DMS53 (cell line): Measurements from ENCODE around the gene PRR27.

Experiments
- DNase-seq: peaks from one replicate; lab custom pipeline; 2025; lab: John Stamatoyannopoulos, UW

The PRR27 gene

GRCh38 chr4:70153937-70154336 lies at the start of gene PRR27:
Gene PRR27, plus strand, starts transcription at chr4:70154237. Its CDS starts 139 bp downstream, at chr4:70154376.
- no peak for DNase-seq

GRCh38 chr4:70110917-70111316 lies 43.1 kb upstream of the PRR27 start:
- no peak for DNase-seq

GRCh38 chr4:70113656-70114055 lies 40.4 kb upstream of the PRR27 start:
- DNase-seq: no peak

- DNase-seq: no peak
Measured at GRCh38 chr4:70114096-70114495, 39.9 kb upstream of the PRR27 start.

DNA sequence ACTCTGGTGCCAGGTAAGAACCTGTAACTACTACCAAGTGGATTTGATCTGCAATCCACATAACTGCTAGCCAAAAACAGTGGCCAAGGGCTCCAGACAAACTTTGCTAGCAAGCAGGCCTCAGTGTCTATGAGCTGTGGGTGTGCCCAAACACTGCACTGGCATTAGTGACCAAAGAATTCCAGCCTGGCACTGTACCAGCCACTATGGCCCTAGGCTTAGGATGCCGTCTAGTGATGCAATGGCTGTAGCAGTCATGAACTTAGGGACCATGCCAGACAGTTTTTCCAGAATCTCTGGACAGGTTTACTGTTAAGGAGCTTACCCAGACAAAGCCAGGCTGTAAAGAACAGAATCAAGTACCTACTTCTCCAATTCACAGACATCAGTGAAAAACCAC lies 33.7 kb upstream of the PRR27 start:
- no peak for DNase-seq

DNA sequence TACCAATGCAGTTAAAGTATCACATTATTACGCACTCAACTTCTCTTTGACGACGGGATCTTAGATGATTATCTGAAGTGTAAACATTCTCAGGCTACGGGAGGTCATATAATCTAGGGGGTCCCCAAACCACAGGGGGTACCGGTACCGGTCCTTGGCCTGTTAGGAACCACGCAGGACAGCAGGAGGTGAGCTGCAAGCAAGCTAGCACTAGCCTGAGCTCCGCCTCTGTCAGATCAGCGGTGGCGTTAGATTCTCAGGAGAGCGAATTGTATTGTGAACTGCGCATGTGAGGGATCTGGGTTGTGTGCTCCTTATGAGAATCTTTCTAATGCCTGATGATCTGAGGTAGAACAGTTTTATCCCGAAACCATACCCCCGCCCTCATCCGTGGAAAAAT lies 20.6 kb upstream of the PRR27 start:
- DNase-seq: no peak

GRCh38 chr4:70138751-70139150 lies 15.3 kb upstream of the PRR27 start:
- no peak for DNase-seq

DNA sequence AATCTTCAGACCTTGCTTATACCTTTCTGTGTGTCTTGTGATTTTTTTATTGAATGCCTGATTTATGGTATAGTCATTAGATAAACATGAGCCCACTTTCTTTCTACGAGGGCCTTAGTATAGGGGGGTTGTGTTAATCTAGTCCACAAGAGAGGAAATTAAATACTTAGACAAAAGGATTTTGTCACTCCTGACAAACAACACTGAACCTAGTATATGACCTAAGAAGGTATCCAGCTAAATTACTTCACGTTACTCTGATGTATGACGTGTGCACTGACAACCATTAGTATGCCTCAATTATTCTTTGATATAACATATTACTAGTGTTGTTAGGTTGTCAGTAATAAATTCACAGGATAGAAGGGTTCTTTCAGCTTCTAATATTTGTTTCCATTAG lies 2.8 kb upstream of the PRR27 start:
- DNase-seq: no peak

- no peak for DNase-seq
Measured at GRCh38 chr4:70152088-70152487, 1.9 kb upstream of the PRR27 start.

GRCh38 chr4:70158576-70158975 lies 4.5 kb downstream of the PRR27 start:
- peak; percentile 84 for DNase-seq

GRCh38 chr4:70177090-70177489 lies 23.1 kb downstream of the PRR27 start:
- DNase-seq: no peak

DNA sequence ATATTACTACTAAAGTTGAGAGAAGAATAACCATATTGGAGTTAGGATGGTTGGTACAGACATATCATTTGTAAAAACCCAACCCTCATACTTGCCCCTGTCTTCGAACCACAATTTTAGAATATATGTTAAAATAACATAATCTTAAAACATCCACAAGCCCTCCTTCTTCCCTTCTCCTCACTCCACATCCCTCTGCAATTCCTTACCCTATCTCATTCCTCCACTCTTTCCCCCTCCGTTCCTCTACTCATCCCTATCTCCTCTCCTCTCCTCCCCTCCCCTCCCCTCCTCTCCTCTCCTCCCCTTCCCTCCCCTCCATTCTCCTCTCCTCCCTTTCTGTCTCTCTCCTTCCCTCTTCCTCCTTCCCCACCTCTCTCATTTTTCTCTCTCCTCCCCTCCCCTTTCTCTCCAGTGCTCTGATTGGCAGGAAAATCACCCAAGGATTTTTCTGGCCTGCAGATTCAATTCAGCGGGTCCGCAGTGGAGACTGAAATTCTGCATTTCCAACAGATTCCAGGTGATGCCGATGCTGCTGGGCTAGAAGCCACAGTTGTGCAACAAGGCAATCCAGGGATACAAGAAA lies 24.1 kb downstream of the PRR27 start:
- DNase-seq: no peak

DNA sequence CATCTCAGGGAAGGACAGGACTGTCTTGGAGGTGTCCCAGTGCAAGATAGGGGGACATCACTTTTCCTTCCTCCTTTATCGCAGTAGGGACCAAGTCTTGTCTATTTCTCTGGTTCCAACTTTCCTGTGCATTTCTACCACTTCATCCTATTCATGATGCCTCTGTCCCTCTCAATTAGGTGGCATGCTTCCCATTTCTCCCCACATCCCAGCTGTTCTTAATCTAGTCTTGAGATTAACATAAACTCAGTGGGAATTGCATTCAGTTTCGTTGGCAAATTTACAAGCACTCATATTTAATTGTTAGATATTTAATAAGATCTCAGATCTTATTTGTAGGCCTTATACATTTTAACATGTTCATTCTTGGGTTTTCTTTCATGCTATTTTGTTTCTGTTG lies 25.8 kb downstream of the PRR27 start:
- DNase-seq: no peak

- no peak for DNase-seq
Measured at GRCh38 chr4:70181864-70182263, 27.8 kb downstream of the PRR27 start.

- DNase-seq: no peak
Measured at GRCh38 chr4:70182517-70183167, 28.6 kb downstream of the PRR27 start.

- DNase-seq: peak; percentile 72
Measured at GRCh38 chr4:70183168-70183939, 29.3 kb downstream of the PRR27 start.

GRCh38 chr4:70183940-70184246 lies 29.9 kb downstream of the PRR27 start:
- no peak for DNase-seq

- no peak for DNase-seq
Measured at GRCh38 chr4:70187216-70187615, 33.2 kb downstream of the PRR27 start.

GRCh38 chr4:70190579-70190978 lies 36.5 kb downstream of the PRR27 start:
- DNase-seq: no peak

DNA sequence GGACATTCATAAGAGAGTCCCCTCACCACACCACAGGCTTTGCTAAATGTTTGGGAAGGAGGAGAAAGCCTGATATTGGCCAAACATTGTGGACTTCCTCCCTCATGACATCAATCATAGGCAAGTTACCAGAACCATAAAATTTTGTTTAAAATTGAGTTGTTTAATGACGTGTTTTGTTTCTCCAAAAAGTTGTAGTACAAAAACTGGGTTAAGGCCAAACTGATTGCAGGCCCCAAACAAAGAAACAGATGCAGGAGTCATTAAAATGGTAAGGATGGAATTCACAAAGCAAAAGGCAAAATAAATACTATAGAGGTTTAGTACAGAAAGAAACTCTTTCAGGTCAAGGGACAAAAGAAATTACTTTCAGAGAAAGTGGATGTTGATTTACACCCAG lies 37.6 kb downstream of the PRR27 start:
- no peak for DNase-seq

GRCh38 chr4:70192895-70193294 lies 38.9 kb downstream of the PRR27 start:
- DNase-seq: no peak

GRCh38 chr4:70195425-70195824 lies 41.4 kb downstream of the PRR27 start, which contains the start of gene ODAM:
Gene ODAM, plus strand, starts transcription at chr4:70195725. Its CDS starts 819 bp downstream, at chr4:70196544.
- DNase-seq: no peak

- DNase-seq: no peak
Measured at GRCh38 chr4:70196857-70197256, 42.8 kb downstream of the PRR27 start.
